Measurements from ENCODE around the gene PATZ1.

The PATZ1 gene

DNA sequence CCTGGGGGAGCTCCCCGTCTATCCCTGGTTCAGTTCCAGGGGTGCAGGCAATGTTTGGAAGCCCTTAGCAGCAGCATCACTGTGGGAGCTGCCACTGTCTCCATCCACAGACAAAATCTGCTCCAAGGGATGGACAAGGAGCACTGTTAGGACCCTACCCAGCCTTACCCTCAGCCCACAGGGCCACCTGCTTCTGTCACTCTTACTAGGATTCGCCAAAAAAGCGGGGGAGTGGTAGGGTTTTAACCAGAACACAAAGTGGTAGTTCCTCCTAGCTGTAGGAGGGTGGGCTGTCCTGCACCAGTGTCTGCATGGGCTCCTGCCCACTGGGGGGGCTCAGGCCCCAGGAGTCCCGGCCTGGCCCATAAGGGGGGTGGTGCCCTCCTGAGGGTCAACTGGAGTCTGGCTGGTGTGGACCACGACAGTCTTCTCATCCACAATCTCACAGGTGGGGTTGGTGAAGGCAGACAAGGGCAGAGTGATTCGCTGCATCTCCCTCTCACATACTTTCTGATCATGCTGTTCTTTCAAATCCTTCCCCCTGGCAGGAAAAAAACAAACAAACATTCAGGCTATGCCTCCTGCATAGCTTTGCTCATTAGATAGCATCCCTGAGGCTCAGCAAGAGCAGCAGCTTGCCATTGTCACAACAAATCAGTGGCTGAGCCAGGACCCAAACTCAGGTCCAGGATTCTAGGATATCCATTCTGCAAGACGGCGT is 63.2 kb downstream of the PATZ1 start:
- DNase-seq (ENCODE audit: low read depth in 2 of 2), result no peak

DNA sequence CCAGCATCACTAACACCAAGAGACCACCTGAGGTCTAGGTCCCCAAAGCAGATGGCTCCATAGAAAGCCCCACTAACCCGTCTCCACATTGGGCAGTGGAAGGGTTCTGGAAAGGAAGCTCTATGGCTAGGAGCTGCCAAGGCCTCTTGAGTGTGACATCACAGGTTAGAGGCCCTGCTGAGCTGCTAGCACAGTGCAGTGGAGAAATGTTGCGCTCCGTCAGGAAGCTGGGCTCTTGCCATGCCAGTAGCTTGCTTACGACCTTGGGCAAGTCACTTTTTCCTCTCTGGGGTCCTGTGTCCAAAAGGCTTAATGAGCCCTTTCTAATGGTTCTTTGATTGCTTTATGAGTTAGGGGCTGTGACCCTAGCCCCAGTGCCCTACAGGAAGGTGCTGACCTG is 64.4 kb downstream of the PATZ1 start:
- DNase-seq (ENCODE audit: low read depth in 2 of 2), result no peak

DNA sequence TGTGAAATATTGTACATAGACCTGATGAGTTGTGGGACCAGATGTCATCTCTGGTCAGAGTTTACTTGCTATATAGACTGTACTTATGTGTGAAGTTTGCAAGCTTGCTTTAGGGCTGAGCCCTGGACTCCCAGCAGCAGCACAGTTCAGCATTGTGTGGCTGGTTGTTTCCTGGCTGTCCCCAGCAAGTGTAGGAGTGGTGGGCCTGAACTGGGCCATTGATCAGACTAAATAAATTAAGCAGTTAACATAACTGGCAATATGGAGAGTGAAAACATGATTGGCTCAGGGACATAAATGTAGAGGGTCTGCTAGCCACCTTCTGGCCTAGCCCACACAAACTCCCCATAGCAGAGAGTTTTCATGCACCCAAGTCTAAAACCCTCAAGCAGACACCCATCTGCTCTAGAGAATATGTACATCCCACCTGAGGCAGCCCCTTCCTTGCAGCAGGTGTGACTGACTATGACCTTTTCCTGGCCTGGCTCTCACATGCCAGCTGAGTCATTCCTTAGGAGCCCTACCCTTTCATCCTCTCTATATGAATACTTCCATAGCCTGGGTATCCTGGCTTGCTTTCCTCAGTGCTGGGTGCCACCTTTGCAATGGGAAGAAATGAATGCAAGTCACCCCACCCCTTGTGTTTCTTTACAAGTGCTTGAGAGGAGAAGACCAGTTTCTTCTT is 66.2 kb downstream of the PATZ1 start:
- no peak for DNase-seq (ENCODE audit: low read depth in 2 of 2)

DNA sequence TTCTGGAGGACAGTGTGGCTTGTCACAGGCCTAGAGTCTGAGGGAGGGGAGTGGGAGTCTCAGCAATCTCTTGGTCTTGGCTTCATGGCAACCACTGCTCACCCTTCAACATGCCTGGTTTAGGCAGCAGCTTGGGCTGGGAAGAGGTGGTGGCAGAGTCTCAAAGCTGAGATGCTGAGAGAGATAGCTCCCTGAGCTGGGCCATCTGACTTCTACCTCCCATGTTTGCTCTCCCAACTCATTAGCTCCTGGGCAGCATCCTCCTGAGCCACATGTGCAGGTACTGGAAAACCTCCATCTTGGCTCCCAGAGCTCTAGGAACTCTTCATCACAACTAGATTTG is 66.8 kb downstream of the PATZ1 start:
- DNase-seq (ENCODE audit: low read depth in 2 of 2), result no peak

DNA sequence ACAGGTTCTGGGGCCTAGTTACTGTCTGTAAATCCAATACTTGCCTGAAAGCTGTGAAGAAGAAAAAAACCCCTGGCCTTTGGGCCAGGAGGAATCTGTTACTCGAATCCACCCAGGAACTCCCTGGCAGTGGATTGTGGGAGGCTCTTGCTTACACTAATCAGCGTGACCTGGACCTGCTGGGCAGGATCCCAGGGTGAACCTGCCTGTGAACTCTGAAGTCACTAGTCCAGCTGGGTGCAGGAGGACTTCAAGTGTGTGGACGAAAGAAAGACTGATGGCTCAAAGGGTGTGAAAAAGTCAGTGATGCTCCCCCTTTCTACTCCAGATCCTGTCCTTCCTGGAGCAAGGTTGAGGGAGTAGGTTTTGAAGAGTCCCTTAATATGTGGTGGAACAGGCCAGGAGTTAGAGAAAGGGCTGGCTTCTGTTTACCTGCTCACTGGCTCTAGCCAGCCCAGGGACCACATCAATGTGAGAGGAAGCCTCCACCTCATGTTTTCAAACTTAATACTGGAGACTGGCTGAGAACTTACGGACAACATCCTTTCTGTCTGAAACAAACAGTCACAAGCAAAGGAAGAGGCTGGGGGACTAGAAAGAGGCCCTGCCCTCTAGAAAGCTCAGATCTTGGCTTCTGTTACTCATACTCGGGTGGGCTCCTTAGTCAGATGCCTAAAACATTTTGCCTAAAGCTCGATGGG is 67.4 kb downstream of the PATZ1 start:
- DNase-seq (ENCODE audit: low read depth in 2 of 2), result no peak

DNA sequence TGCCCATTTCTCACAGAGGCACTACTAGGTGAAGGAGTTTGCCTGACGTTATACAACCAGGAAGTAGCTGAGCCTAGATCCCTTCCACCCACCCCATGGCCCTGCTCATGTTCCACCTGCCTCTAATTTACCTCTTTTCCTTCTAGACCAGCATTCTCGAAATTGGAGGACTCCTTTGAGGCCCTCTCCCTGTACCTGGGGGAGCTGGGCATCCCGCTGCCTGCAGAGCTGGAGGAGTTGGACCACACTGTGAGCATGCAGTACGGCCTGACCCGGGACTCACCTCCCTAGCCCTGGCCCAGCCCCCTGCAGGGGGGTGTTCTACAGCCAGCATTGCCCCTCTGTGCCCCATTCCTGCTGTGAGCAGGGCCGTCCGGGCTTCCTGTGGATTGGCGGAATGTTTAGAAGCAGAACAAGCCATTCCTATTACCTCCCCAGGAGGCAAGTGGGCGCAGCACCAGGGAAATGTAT is 68.0 kb downstream of the PATZ1 start:
- DNase-seq (ENCODE audit: low read depth in 2 of 2), result no peak

DNA sequence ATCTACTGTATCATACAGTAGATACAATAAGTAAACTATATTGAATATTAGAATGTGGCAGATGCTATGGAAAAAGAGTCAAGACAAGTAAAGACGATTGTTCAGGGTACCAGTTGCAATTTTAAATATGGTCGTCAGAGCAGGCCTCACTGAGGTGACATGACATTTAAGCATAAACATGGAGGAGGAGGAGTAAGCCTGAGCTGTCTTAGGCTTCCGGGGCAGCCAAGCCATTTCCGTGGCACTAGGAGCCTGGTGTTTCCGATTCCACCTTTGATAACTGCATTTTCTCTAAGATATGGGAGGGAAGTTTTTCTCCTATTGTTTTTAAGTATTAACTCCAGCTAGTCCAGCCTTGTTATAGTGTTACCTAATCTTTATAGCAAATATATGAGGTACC is 68.4 kb downstream of the PATZ1 start:
- no peak for DNase-seq (ENCODE audit: low read depth in 2 of 2)

DNA sequence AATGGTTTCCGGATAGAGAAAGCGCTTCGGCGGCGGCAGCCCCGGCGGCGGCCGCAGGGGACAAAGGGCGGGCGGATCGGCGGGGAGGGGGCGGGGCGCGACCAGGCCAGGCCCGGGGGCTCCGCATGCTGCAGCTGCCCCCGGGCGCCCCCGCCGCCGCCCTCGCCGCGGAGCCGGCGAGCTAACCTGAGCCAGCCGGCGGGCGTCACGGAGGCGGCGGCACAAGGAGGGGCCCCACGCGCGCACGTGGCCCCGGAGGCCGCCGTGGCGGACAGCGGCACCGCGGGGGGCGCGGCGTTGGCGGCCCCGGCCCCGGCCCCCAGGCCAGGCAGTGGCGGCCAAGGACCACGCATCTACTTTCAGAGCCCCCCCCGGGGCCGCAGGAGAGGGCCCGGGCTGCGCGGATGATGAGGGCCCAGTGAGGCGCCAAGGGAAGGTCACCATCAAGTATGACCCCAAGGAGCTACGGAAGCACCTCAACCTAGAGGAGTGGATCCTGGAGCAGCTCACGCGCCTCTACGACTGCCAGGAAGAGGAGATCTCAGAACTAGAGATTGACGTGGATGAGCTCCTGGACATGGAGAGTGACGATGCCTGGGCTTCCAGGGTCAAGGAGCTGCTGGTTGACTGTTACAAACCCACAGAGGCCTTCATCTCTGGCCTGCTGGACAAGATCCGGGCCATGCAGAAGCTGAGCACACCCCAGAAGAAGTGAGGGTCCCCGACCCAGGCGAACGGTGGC is 69.5 kb downstream of the PATZ1 start:
- no peak for DNase-seq (ENCODE audit: low read depth in 2 of 2)
